Stimulated activated CD8-positive, alpha-beta memory T cell treated with anti-CD3 and anti-CD28 coated beads, Interleukin-4, amount 100 ng/mL, for 48 hours (primary cell): ENCODE results near the gene PRRT4.

ENCODE experiments used
- DNase-seq: peaks from one replicate; pipeline ENCODE4 v3.0.0-alpha.2; 2020

PRRT4 gene

DNA sequence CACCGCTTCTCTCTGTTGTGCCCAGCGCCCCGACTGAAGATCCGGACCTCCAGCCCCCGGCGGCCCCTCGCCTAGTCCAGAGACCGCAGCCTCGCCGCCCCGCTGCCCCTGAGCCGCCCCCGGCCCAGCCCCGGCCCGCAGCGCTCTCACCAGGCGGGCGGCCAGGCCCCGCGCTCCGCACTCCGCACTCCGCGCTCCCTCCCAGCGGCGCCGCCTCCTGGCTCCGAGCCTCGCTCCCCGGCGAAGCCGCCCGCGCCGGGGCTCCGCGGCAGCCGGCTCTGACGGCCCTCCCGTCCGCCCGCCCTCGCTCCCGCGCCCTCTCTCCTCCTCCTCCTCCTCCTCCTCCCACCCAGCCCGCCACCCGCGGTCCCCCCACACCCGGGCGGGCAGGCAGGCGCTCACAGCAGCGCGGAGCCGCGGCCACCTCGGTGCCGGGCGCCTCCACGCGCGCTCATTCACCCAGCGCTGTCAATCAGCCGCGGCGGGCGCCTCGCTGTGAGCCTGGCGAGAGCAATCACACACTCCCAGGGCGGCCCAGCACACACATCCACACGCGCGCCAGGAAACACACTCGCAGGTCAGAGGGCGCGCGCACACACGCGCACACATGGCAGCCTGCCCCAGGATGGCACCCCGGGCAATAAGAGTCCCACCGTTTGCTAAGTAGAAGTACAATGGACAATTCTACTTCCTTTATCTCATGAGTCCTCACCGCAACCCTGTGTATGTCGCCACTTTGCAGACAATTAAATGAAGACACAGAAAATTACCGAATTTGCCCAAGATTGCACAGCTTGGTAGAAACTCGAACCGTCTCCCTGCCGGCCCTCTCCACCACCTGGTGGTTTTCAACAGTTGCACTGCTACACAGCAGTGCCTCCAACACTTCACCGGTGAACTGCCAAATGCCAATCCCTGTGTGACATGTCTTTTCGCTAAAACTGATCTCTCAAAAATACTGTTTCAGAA is at the start of gene PRRT4:
Gene PRRT4 (minus strand): TSS at position 280 of the 969 bp plus-strand sequence.
- DNase-seq = peak; percentile 44

DNA sequence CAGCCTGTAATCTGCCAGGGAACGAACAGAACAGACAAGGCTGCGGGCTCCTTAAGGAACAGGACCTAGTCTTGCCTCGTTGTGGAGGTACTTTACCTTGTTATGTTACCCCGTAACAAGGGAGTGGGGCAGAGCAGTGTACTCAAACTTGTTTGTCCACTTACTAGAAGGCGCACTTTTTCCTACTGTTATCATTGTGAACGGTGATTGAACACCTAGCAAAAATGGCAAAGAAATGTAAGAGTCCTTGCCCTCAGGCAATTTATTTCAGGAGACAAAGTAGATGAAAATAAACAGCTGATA is 48.9 kb upstream of the PRRT4 start:
- no peak for DNase-seq

GRCh38 chr7:128409596-128410450 is 48.3 kb upstream of the PRRT4 start, which contains the start of gene IMPDH1:
Gene IMPDH1, minus strand, starts transcription at chr7:128409982. Its CDS starts 81 bp downstream, at chr7:128409901.
- peak; percentile 93 for DNase-seq

- DNase-seq = no peak
Measured at GRCh38 chr7:128408709-128409595, 47.5 kb upstream of the PRRT4 start.

- DNase-seq = no peak
Measured at GRCh38 chr7:128407751-128408708, 46.5 kb upstream of the PRRT4 start.

- DNase-seq = no peak
Measured at GRCh38 chr7:128407233-128407589, 45.7 kb upstream of the PRRT4 start.

DNA sequence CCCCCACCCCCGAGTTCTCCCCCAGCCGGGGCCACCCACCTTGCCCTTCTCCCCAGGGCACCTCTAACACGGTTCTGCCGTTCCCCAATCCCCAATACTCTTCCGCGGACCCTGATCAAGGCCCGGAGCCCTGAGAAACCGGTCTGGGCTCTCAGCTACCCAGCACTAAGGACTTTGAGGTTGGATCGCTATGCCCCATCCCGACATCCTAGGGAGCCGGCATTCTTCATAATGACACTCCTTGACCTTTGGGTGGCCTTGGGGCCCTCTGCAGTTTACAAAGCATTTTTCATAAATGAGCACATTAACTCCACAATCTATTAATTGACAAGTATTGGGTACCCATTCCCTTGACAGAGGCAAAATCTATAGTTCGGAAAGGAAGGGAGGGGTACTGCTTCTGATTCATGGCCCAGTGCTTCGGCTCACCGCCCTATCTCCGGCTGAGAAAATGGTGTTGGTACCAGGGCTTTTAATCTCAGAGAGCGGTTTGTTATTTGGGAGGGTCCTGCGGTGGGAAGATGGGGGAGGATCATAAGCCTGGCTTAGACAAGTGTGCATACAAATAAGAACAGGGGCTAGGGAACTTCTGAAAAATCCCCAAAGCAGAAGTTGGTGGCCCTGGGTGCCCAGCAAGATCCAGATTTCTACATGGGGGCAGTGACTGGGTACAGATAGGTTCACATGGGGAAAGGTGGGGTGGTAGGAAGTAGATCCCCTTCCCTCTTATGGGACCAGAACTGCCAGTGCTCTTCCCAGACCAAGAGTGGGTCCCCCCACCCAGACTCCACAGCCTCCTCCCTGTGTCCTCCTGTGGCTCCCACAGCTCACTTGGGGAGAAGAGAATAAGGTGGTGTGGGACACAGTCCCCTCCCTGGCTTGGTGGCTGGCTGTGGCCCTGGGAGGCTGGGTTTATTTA is 45.1 kb upstream of the PRRT4 start:
- no peak for DNase-seq

GRCh38 chr7:128405471-128406313 is 44.2 kb upstream of the PRRT4 start:
- DNase-seq = peak; percentile 68

DNA sequence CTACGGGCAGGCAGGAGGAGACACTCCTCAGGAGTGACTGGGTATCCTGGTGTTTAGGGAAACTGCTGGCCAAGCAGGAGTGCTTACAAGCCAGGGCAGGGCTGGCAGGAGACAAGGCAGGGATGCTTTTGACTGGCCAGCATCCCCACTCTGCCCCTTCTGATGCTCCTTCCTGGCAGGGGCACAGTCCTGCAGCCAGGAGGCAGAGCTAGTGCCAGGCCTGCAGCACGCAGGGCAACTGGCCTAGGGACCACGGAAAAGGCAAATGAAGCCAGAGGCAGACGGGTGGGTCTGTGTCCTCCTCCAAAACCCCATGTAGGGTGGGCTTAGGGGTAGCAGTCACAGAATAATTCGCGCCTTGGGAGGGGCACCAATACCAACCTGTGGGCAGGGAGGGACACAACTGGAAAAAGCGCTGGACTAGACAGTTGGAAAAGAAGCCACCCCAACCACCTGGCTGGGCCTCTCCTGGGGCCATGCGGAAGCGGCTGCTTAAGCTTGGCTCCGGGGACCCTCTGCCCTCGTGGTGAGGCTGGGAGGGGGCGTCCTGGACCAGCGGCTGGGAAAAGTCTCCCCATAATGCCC is 43.5 kb upstream of the PRRT4 start:
- DNase-seq = no peak

- DNase-seq = no peak
Measured at GRCh38 chr7:128404143-128404681, 42.7 kb upstream of the PRRT4 start.

DNA sequence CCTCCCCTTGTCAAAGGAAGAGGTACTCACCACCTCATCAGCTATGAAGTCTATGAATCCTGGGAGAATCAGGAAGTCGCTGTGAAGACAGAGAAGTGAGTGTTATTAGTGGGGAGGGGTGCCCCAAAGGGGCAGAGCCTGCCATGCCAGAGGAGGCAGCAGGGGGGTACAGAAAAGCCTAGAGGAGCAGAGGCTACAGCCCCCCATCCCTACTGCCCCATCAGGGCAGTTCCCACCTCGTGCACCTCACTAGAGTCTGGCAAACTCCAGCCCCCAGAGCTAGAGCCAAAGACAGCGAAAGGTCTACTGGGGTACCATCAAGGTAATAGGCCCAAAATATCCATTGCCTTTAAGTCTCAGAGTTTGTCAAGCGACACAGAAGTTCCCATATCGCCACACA is 42.2 kb upstream of the PRRT4 start:
- DNase-seq = no peak

GRCh38 chr7:128402356-128402755 is 40.9 kb upstream of the PRRT4 start:
- DNase-seq = no peak

DNA sequence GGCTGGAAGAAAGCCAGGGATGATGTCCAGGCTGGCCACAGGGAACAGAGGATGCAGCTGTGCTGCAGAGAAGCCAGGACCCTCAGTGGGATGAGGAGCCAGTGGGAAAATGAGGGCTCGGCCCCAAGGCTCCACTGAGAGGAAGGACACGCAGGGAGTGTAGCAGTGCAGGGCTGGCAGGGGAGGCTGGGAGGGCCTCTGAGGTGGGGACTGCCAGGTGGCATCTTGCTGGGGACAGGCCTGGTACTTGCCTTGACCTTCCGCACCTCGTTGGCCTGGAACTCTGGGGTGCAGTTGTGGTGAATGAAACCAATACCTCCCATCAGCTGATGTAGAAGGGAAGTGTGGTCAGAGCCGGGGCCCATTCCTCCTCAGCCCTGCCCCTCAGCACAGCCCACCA is 39.1 kb upstream of the PRRT4 start:
- DNase-seq = no peak

GRCh38 chr7:128399991-128400390 is 38.5 kb upstream of the PRRT4 start:
- DNase-seq = no peak

DNA sequence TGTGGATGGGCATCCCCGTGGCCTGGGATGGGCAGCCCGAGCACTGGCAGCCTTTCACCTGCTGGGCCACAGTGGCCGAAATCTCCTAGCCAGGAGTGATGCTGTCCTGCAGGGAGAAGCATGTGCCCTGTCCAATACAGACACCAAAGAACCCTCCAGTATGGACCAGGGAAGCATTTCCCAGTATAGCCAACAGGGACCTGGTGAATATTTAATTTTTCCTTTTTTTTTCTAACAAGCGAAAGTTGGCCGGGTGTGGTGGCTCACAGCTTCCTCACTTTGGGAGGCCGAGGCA is 37.3 kb upstream of the PRRT4 start:
- no peak for DNase-seq

DNA sequence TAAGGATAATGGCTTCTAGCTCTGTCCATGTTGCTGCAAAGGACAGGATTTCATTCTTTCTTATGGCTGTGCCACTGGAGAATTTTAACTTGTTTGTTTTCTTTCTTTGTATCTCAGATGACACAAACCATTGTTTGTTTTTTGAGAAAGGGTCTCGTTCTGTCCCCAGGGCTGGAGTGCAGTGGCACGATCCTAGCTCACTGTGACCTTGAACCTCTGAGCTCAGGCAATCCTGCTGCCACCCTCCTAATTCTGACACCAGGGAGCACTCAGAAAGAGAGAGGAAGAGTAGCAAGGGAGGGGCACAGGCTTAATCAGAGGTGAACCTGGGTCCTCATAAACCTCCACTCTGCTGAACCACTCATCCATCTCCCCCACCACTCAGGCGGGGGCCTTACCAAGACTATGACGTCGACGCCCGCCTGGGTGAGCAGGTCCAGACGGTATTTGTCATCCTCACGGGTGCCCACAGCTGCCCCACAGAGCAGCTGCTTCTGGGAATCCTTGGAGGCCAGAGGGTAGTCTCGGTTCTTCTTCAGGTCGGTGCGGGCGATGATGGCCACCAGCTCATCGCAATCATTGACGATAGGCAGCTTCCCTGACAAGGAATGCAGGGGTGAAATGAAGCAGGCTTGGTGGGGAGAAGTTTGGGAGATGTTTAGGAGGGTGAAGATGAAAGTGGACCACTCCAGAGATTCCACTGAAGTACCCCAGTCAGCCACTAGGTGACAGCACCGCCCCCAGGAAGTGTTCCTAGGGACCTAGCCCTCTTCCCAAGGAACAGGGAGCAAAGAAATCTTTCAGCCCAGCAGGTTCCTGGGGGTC is 36.7 kb upstream of the PRRT4 start:
- DNase-seq = peak; percentile 71

- no peak for DNase-seq
Measured at GRCh38 chr7:128396357-128396756, 34.9 kb upstream of the PRRT4 start.

DNA sequence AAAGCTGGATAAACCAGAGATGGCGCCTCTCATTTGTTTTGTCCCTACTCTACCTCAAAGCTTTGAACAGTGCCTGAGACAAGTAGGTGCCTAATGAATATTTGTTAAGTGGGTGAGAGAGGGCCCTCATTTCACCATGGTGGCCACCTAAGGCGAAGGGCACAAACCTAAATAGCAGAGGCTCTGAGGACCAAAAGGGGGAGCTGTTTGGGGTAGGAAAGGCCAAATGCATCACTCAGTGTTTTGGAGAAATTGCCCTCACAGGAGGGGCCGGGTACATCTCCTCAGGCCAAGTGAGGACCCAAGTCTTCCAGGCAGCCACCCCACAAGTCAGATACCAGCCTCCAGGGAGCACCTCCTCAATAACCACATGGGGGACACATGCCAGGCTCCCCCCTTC is 34.3 kb upstream of the PRRT4 start:
- no peak for DNase-seq
